K562 (cell line): Measurements from ENCODE around the gene CARF. TPM values are rescaled to one million over a fixed set of nuclear protein-coding genes. Genes with fewer than 3 reads are reported as not detected.

Experiments used
- ATAC-seq: fragments of 200-7000 bp; cut with Tn5 transposase; 3 replicates; pipeline ENCODE4 v1.9.1; 2020; ENCODE audit warnings: moderate library complexity
- BruUV-seq: library from RNA; stranded (reverse); fragments of 400-500 nt; replicated peaks from 2 replicates; lab custom pipeline; 2021; lab: Mats Ljungman, UMichigan
- CTCF ChIA-PET: fragments of 300-600 bp; formaldehyde crosslinking; extraction: SDS; loops from one replicate; lab custom pipeline; 2021; ENCODE audit warnings: low intra/inter-chr PET ratio; lab: Yijun Ruan, JAX
- POLR2A ChIA-PET: fragments of 300-600, 350-650 bp; sonication (Branson Sonifier 250); formaldehyde crosslinking; extraction: SDS; loops from one replicate; lab custom pipeline; 2021; ENCODE audit warnings: antibody characterized with exemption, inconsistent platforms; lab: Yijun Ruan, JAX
- DNase-seq, 4 experiments: peaks; one replicate each; pipeline versions ENCODE4 v3.0.0 to v3.0.0-alpha.2; 2011 to 2018; ENCODE audit warnings: low spot score in 3 of 4, mixed read lengths in 3 of 4; ENCODE audit errors: extremely low read depth in 1 of 4
- FAIRE-seq: peaks from 2 replicates; lab custom pipeline; 2011; peaks lifted over from hg19 to GRCh38; lab: Jason Lieb, UNC
- H2AFZ ChIP-seq: 2 replicates; pipeline ENCODE4 v1.6.0; 2011; ENCODE audit warnings: low read depth, low read length, control low read depth, inconsistent platforms
- H3K27ac ChIP-seq: fragments of 200-600 bp; 3 replicates; pipeline ENCODE4 v1.8.0; 2011; ENCODE audit warnings: low read depth, mild to moderate bottlenecking, control low read depth, inconsistent platforms, low read length, moderate library complexity, mixed read lengths; ENCODE audit errors: extremely low read depth
- H3K27me3 ChIP-seq, 2 experiments: fragments of 300-600 bp in 1 of 2; 2 replicates in 1 of 2; 3 replicates in 1 of 2; pipeline versions ENCODE4 v1.6.0 to v1.8.0; 2011; ENCODE audit warnings: inconsistent platforms in 2 of 2, low read length in 2 of 2, mild to moderate bottlenecking in 1 of 2, mixed read lengths in 1 of 2, moderate library complexity in 1 of 2; ENCODE audit not compliant: control insufficient read depth in 2 of 2, insufficient read depth in 2 of 2
- H3K36me3 ChIP-seq: fragments of 300-600 bp; 3 replicates; pipeline ENCODE4 v1.8.0; 2011; ENCODE audit warnings: mild to moderate bottlenecking, low read length, inconsistent platforms; ENCODE audit not compliant: control insufficient read depth, insufficient read depth
- H3K4me1 ChIP-seq, 2 experiments: fragments of 200-600 bp in 1 of 2; replicated peaks in 1 of 2; 2 replicates in 1 of 2; 3 replicates in 1 of 2; pipeline versions ENCODE4 v1.5.1 to v1.8.0; 2011; ENCODE audit warnings: inconsistent platforms in 2 of 2, low read length in 2 of 2, mild to moderate bottlenecking in 1 of 2, mixed read lengths in 1 of 2, moderate library complexity in 1 of 2; ENCODE audit not compliant: control insufficient read depth in 2 of 2, insufficient read depth in 2 of 2
- H3K4me2 ChIP-seq: 2 replicates; pipeline ENCODE4 v1.6.1; 2011; ENCODE audit warnings: low read length, control low read depth, inconsistent platforms, mixed read lengths; ENCODE audit not compliant: insufficient read depth
- H3K4me3 ChIP-seq: fragments of 200-600 bp; sonication (generic), shearing (Covaris generic); 2 replicates; pipeline ENCODE4 v1.5.1; 2016; ENCODE audit warnings: control low read depth, inconsistent platforms
- H3K79me2 ChIP-seq: fragments of 200-600 bp; 3 replicates; pipeline ENCODE4 v1.8.0; 2011; ENCODE audit warnings: low read length, inconsistent platforms; ENCODE audit not compliant: control insufficient read depth, insufficient read depth
- H3K9ac ChIP-seq, 2 experiments: 2 replicates each; pipeline versions ENCODE4 v1.6.0 to v1.6.1; 2011; ENCODE audit warnings: low read depth in 2 of 2, low read length in 2 of 2, control low read depth in 1 of 2, inconsistent platforms in 1 of 2, mild to moderate bottlenecking in 1 of 2, mixed read lengths in 1 of 2; ENCODE audit not compliant: insufficient read depth in 1 of 2
- H3K9me1 ChIP-seq: one replicate; pipeline ENCODE4 v1.6.0; 2011; ENCODE audit warnings: inconsistent platforms, mild to moderate bottlenecking, low read length, moderate library complexity; ENCODE audit not compliant: control insufficient read depth, insufficient read depth
- H3K9me3 ChIP-seq: replicated peaks from 2 replicates; pipeline ENCODE4 v1.5.1; 2011; ENCODE audit warnings: low read depth, low read length, inconsistent platforms; ENCODE audit not compliant: control insufficient read depth, insufficient read depth
- H4K20me1 ChIP-seq: replicated peaks from 2 replicates; pipeline ENCODE4 v1.6.1; 2011; ENCODE audit warnings: low read length, inconsistent platforms, mixed read lengths; ENCODE audit not compliant: control insufficient read depth, insufficient read depth
- ARID1B ChIP-seq: fragments of 450-650 bp; IDR thresholded peaks from 2 replicates; pipeline ENCODE4 v1.6.1; 2016; ENCODE audit warnings: antibody characterized with exemption, mild to moderate bottlenecking, inconsistent platforms
- CTCF ChIP-seq, 3 experiments: IDR thresholded peaks in 2 of 3; conservative IDR thresholded peaks in 1 of 3; 2 replicates each; pipeline ENCODE4 v1.5.1; 2011 to 2012; ENCODE audit warnings: low read length in 3 of 3, mild to moderate bottlenecking in 3 of 3, control low read depth in 2 of 3, improper control_type of control experiment in 1 of 3, inconsistent platforms in 1 of 3, low read depth in 1 of 3, mixed read lengths in 1 of 3, moderate library complexity in 1 of 3; ENCODE audit not compliant: insufficient read depth in 2 of 3
- CTCFL ChIP-seq: IDR thresholded peaks from 2 replicates; pipeline ENCODE4 v1.6.1; 2011; ENCODE audit warnings: borderline replicate concordance, low read depth, mild to moderate bottlenecking, moderate library complexity, low read length; ENCODE audit not compliant: insufficient read depth, poor library complexity, severe bottlenecking
- FOSL1 ChIP-seq: fragments of 200-800 bp; sonication (Bioruptor generic); conservative IDR thresholded peaks from 2 replicates; pipeline ENCODE4 v1.6.1; 2016; ENCODE audit warnings: missing genetic modification characterization, missing compliant biosample characterization
- GABPA ChIP-seq: fragments of 200-800 bp; sonication (Bioruptor generic); conservative IDR thresholded peaks from 2 replicates; pipeline ENCODE4 v1.6.1; 2016; ENCODE audit warnings: low read depth, missing genetic modification characterization, missing compliant biosample characterization
- JUNB ChIP-seq: fragments of 450-650 bp; formaldehyde crosslinking; conservative IDR thresholded peaks from 2 replicates; pipeline ENCODE4 v1.4.0; 2020; ENCODE audit warnings: mild to moderate bottlenecking
- RAD21 ChIP-seq, 2 experiments: fragments of 250-450 bp in 1 of 2; fragments of 450-650 bp in 1 of 2; sonication (Bioruptor Pico) in 1 of 2; formaldehyde crosslinking in 1 of 2; IDR thresholded peaks in 1 of 2; conservative IDR thresholded peaks in 1 of 2; 2 replicates each; pipeline versions ENCODE4 v1.4.0 to v1.8.0; 2020 to 2022; ENCODE audit warnings: mild to moderate bottlenecking in 2 of 2, moderate library complexity in 1 of 2
- SP2 ChIP-seq: IDR thresholded peaks from 2 replicates; pipeline ENCODE4 v1.6.1; 2011; ENCODE audit warnings: mild to moderate bottlenecking, low read depth, low read length, moderate library complexity; ENCODE audit not compliant: poor library complexity, severe bottlenecking; ENCODE audit errors: extremely low read depth
- TCF3 ChIP-seq: sonication (generic); formaldehyde crosslinking; IDR thresholded peaks from 2 replicates; pipeline ENCODE4 v1.4.0; 2020; ENCODE audit warnings: mild to moderate bottlenecking, missing genetic modification reagents
- ZNF57 ChIP-seq: fragments of 450-650 bp; formaldehyde crosslinking; IDR thresholded peaks from 2 replicates; pipeline ENCODE4 v1.4.0; 2020; ENCODE audit warnings: mild to moderate bottlenecking, moderate library complexity
- WGBS: fragments of 100-300 bp; shearing (Covaris generic); methylation state at CpG from one replicate; pipeline ENCODE4 v1.1.6; 2016; ENCODE audit warnings: low coverage, mixed read lengths; ENCODE audit not compliant: insufficient coverage; ENCODE audit errors: missing lambda C conversion rate; 5-methylcytosine and 5-hydroxymethylcytosine counted together
- in situ Hi-C: fragments of 300-500 bp; cut with MboI; formaldehyde crosslinking; loops from 4 replicates; pipeline ENCODE4 v1.15.0; 2018; ENCODE audit warnings: inconsistent platforms, mixed read lengths
- intact Hi-C: fragments of 100-400 bp; cut with micrococcal nuclease; formaldehyde crosslinking; loops from 2 replicates; pipeline ENCODE4 v1.14.2; 2022
- polyA plus RNA-seq, 8 experiments: library from polyadenylated mRNA; depleted of rRNA in 4 of 8; stranded (reverse) in 5 of 8; unstranded in 3 of 8; fragments of >200 nt; fragmentation: Nextera tagmentation in 2 of 8; fragmentation: Illumina TruSeq in 1 of 8; extraction: Ambion mirVana in 2 of 8; extraction: Trizol in 1 of 8; gene quantifications; 2 replicates each; pipeline versions ENCODE4 v1.2.1 to v1.2.3, GENCODE V29; 2011 to 2014; ENCODE audit warnings: inconsistent platforms in 1 of 8, missing spikeins in 1 of 8
- total RNA-seq, 7 experiments: library from RNA; depleted of rRNA in 6 of 7; stranded (reverse); fragments of >200 nt in 6 of 7; fragmentation: Illumina TruSeq in 2 of 7; extraction: Trizol in 2 of 7; gene quantifications; 2 replicates each; pipeline versions ENCODE4 v1.2.1 to v1.2.3, GENCODE V29; 2011 to 2021; ENCODE audit warnings: low replicate concordance in 1 of 7

Gene CARF
- total and polyA plus RNA-seq, 9 of the 15 experiments (the other 6 are each of a cell fraction or from before 2014, with no cell fraction given), result 0.31 to 4.2 (median 1.2) TPM

- 96% methylated on average over 4 of the region's 4 CpGs for WGBS
- no peaks in the 10 kb centered on the region for H3K9me1 ChIP-seq
- no peaks in the 10 kb centered on the region for H3K9me3 ChIP-seq
- FAIRE-seq (no peak), ATAC-seq (no peak)
- no peak overlapping the region for H3K27ac ChIP-seq
- intact Hi-C loops, result no loop called here
- ChIA-PET CTCF (no interaction called here), POLR2A (no interaction called here)
- H3K4me1 ChIP-seq, result no peaks in the 10 kb centered on the region
- TF ChIP-seq GABPA, result no peak
- TF ChIP-seq, all 486 proteins: peak for 0
- in situ Hi-C loops, result no loop called here
- no TSS peak for BruUV-seq
- H4K20me1 ChIP-seq, result no peaks in the 10 kb centered on the region
- H3K4me3 ChIP-seq, result no peak overlapping the region
- H3K27me3 ChIP-seq, result no peaks in the 10 kb centered on the region
- no peak overlapping the region for H3K9ac ChIP-seq
- H3K36me3 ChIP-seq, result peaks cover 65% of the 10 kb centered on the region; the same call in 2 of the 3 replicates
- H2AFZ ChIP-seq, result no peak overlapping the region
- H3K4me2 ChIP-seq, result no peak overlapping the region
- no peak for DNase-seq
- no peaks in the 10 kb centered on the region for H3K79me2 ChIP-seq
Observed at GRCh38 chr2:202881570-202881969, 30.5 kb upstream of the CARF start.

- intact Hi-C loops, result no loop called here
- H3K9me1 ChIP-seq, result no peaks in the 10 kb centered on the region
- H3K9ac ChIP-seq, result no peak overlapping the region
- in situ Hi-C loops, result no loop called here
- H3K9me3 ChIP-seq, result no peaks in the 10 kb centered on the region
- H3K27me3 ChIP-seq, result no peaks in the 10 kb centered on the region
- no peak overlapping the region for H3K4me3 ChIP-seq
- FAIRE-seq, result peak; percentile 56
- no peak overlapping the region for H3K27ac ChIP-seq
- H3K4me2 ChIP-seq, result no peak overlapping the region
- WGBS, result 61% methylated on average over 5 of the region's 5 CpGs
- no peak overlapping the region for H2AFZ ChIP-seq
- no TSS peak for BruUV-seq
- ChIA-PET CTCF (no interaction called here), POLR2A (no interaction called here)
- H4K20me1 ChIP-seq, result no peaks in the 10 kb centered on the region
- H3K4me1 ChIP-seq, result no peaks in the 10 kb centered on the region
- peaks cover 79% of the 10 kb centered on the region; the same call in 2 of the 3 replicates for H3K36me3 ChIP-seq
- DNase-seq, result peak; percentile 5 to 18 (median 12)
- no peaks in the 10 kb centered on the region for H3K79me2 ChIP-seq
- peak; percentile 80 for ATAC-seq
- TF ChIP-seq ZNF57 (CRISPR knock-in tag), result no peak
- peak in 1 of 2 experiments; percentile 20; a peak in 1 of 4 replicates for TF ChIP-seq RAD21 (CRISPR knock-in tag; conservative IDR thresholded peaks at IDR 0.05 in 1 of 2, IDR thresholded peaks at IDR 0.05 in 1 of 2)
- no peak for TF ChIP-seq JUNB (CRISPR knock-in tag)
- TF ChIP-seq TCF3 (CRISPR knock-in tag), result peak; percentile 54
- no peak for TF ChIP-seq SP2
- TF ChIP-seq FOSL1 (tag), result peak; percentile 84
- TF ChIP-seq CTCF (IDR thresholded peaks at IDR 0.05 in 2 of 3, conservative IDR thresholded peaks at IDR 0.05 in 1 of 3; ENCODE audit: insufficient read depth in 2 of 3, low read depth in 1 of 3, low read length in 3 of 3), result peak in 1 of 3 experiments; percentile 13; a peak in 1 of 6 replicates
- TF ChIP-seq ARID1B, result peak; percentile 37
- TF ChIP-seq CTCFL, result peak; percentile 16
Observed at GRCh38 chr2:202883987-202884675, 27.9 kb upstream of the CARF start.
